SK-N-MC (cell line): ENCODE measurements around the gene LTK.

Experiments
- EZH2 ChIP-seq: fragments of 200-600 bp; sonication (generic); IDR thresholded peaks from one replicate; pipeline ENCODE4 v1.6.1; 2017; ENCODE audit warnings: antibody characterized with exemption
- POLR2AphosphoS5 ChIP-seq: IDR thresholded peaks from 2 replicates; pipeline ENCODE4 v1.6.1; 2012; ENCODE audit warnings: mild to moderate bottlenecking, low read depth, low read length, borderline replicate concordance

GRCh38 chr15:41510728-41511127 lies 2.9 kb downstream of the LTK start:
- no peak for TF ChIP-seq POLR2AphosphoS5
- no peak for TF ChIP-seq EZH2
